ENCODE measurements around the gene CITED4. TPM values are rescaled to one million over a fixed set of nuclear protein-coding genes. Genes with fewer than 3 reads are reported as not detected.

CITED4 gene
- total and polyA plus RNA-seq, 9 of the 15 experiments (the other 6 are each of a cell fraction or from before 2014, with no cell fraction given) = 0.11 to 1.2 (median 0.17) TPM; not detected in 2

DNA sequence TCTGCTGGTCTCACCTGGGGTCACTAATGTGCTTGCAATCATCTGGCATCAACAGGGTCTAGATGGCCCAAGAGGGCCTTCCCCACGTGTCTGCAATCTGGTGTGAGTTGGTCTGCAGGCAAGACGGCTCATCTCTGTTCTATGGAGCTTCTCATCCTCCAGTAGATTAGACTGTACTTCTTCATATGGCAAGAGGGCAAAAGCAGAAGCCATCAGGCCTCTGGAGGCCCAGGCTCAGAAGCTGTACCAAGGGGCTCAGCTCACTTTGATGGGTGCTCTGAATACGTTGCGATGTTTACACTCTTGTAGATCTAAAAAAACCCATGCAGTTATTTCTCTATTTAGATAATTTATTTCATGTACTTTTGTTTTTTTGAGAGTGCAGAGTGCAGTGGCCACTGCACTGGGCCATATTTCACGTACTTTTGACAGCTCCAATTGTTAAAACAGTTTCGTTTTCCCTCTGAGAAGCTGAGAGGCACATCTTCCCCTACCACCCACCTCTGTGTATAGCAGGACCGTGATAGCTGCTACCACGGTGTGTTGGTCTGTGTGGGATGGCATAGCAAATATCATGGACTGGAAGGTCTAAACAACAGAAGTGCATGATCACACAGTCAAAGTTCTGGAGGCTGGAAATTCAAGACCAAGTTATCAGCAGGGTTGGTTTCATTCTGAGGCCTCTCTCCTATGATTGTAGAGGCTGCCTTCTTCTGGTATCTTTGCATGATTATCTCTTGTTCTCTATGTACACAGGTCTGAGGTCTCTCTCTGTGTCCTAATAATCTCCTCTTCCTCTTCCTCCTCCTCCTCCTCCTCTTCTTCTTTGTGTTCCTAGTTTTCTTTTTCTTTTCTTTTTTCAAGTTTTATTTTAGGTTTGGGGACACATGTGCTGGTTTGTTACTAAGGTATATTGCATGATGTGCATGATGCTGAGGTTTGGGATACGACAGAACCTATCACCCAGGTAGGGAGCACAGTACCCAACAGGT lies 17.0 kb downstream of the CITED4 start (continued):
- TF ChIP-seq, protein P1, sequence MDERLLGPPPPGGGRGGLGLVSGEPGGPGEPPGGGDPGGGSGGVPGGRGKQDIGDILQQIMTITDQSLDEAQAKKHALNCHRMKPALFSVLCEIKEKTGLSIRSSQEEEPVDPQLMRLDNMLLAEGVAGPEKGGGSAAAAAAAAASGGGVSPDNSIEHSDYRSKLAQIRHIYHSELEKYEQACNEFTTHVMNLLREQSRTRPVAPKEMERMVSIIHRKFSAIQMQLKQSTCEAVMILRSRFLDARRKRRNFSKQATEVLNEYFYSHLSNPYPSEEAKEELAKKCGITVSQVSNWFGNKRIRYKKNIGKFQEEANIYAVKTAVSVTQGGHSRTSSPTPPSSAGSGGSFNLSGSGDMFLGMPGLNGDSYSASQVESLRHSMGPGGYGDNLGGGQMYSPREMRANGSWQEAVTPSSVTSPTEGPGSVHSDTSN (CRISPR knock-in tag; IDR thresholded peaks at IDR 0.05; ENCODE audit: low read depth) = no peak
- TF ChIP-seq, protein P1 (tag; conservative IDR thresholded peaks at IDR 0.05; ENCODE audit: low read depth) = peak; percentile 96
- no peak for TF ChIP-seq ZNF224 (CRISPR knock-in tag; IDR thresholded peaks at IDR 0.05)
- no peak for TF ChIP-seq ZNF76 (CRISPR knock-in tag; IDR thresholded peaks at IDR 0.05; ENCODE audit: borderline replicate concordance)
- peak; percentile 36; the same call in 1 of the 2 replicates for TF ChIP-seq CTBP1 (IDR thresholded peaks at IDR 0.05; ENCODE audit: borderline replicate concordance)
- TF ChIP-seq SOX6 (IDR thresholded peaks at IDR 0.05) = peak; percentile 36; the same call in 1 of the 2 replicates
- TF ChIP-seq KLF6 (CRISPR knock-in tag; IDR thresholded peaks at IDR 0.05; ENCODE audit: borderline replicate concordance) = no peak
- TF ChIP-seq POLR2AphosphoS2 (IDR thresholded peaks at IDR 0.05; ENCODE audit: low read length) = no peak
- TF ChIP-seq NFXL1 (CRISPR knock-in tag; IDR thresholded peaks at IDR 0.05) = no peak
- peak; percentile 21; the same call in 1 of the 2 replicates for TF ChIP-seq SMARCA5 (IDR thresholded peaks at IDR 0.05)
- no peak for TF ChIP-seq ZNF274 (IDR thresholded peaks at IDR 0.05; ENCODE audit: borderline replicate concordance, low read depth, low read length)
- TF ChIP-seq MNT (conservative IDR thresholded peaks at IDR 0.05) = no peak
- TF ChIP-seq SMARCE1 (IDR thresholded peaks at IDR 0.05) = peak; percentile 42; the same call in 1 of the 2 replicates
- TF ChIP-seq ARHGAP35 (IDR thresholded peaks at IDR 0.05; ENCODE audit: partially characterized antibody) = peak; percentile 36
- TF ChIP-seq HNRNPK (IDR thresholded peaks at IDR 0.05; ENCODE audit: low read depth, low read length, poor library complexity, severe bottlenecking) = no peak

Data from K562 (cell line).